Upper lobe of left lung (tissue), 4 donors: ENCODE measurements around the gene CEP164.
"Not testable (repeated sequence)": the region's sequence is repeated elsewhere in the genome, so short reads cannot be mapped to it uniquely, and the experiment has no call there.

Experiments
- EP300 ChIP-seq, 4 donors: sonication (generic); formaldehyde crosslinking; IDR thresholded peaks; one replicate each; pipeline ENCODE4 v1.5.1; 2017; ENCODE audit warnings: antibody characterized with exemption in 4 of 4, control low read depth in 2 of 4
- POLR2A ChIP-seq, 4 donors: fragments of 450-650 bp; IDR thresholded peaks; one replicate each; pipeline ENCODE4 v1.5.1; 2016 to 2017; ENCODE audit warnings: antibody characterized with exemption in 4 of 4, mild to moderate bottlenecking in 2 of 4
- TF ChIP-seq, protein P1 (sequence below), 6 experiments: fragments of 450-650 bp in 4 of 6; fragments of 200-600 bp in 2 of 6; sonication (generic) in 2 of 6; IDR thresholded peaks; one replicate each; pipeline ENCODE4 v1.5.1; 2016 to 2019; ENCODE audit warnings: antibody characterized with exemption in 6 of 6

DNA sequence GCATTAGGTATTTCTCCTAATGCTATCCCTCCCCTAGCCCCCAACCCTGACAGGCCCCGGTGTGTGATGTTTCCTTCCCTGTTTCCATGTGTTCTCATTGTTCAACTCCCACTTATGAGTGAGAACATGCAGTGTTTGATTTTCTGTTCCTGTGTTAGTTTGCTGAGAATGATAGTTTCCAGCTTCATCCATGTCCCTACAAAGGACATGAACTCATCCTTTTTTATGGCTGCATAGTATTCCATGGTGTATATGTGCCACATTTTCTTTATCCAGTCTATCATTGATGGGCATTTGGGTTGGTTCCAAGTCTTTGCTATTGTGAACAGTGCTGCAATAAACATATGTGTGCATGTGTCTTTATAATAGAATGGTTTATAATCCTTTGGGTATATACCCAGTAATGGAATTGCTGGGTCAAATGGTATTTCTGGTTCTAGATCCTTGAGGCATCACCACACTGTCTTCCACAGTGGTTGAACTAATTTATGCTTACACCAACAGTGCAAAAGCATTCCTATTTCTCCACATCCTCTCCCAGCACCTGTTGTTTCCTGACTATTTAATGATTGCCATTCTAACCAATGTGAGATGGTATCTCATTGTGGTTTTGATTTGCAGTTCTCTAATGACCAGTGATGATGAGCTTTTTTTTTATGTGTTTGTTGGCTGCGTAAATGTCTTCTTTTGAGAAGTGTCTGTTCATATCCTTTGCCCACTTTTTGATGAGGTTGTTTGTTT, 71.6 kb downstream of the CEP164 start:
- TF ChIP-seq, protein P1, sequence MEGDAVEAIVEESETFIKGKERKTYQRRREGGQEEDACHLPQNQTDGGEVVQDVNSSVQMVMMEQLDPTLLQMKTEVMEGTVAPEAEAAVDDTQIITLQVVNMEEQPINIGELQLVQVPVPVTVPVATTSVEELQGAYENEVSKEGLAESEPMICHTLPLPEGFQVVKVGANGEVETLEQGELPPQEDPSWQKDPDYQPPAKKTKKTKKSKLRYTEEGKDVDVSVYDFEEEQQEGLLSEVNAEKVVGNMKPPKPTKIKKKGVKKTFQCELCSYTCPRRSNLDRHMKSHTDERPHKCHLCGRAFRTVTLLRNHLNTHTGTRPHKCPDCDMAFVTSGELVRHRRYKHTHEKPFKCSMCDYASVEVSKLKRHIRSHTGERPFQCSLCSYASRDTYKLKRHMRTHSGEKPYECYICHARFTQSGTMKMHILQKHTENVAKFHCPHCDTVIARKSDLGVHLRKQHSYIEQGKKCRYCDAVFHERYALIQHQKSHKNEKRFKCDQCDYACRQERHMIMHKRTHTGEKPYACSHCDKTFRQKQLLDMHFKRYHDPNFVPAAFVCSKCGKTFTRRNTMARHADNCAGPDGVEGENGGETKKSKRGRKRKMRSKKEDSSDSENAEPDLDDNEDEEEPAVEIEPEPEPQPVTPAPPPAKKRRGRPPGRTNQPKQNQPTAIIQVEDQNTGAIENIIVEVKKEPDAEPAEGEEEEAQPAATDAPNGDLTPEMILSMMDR (IDR thresholded peaks at IDR 0.05), result not testable (repeated sequence)
- not testable (repeated sequence) for TF ChIP-seq EP300, POLR2A (IDR thresholded peaks at IDR 0.05)
